ENCODE measurements around the gene MLANA. TPM values are rescaled to one million over a fixed set of nuclear protein-coding genes. Genes with fewer than 3 reads are reported as not detected.

The MLANA gene
- not detected in 3 replicates for total RNA-seq (2021)
- Bru-seq, nascent RNA, result not detected
- long read RNA-seq, experiment 1, result 0 reads
- long read RNA-seq, experiment 2, result 0 reads
- long read RNA-seq, experiment 3, result 0 reads

- no peaks in the 10 kb centered on the region; the same call in 1 of the 2 replicates for H3K27me3 Mint-ChIP-seq (ENCODE audit: low read depth)
- H3K9me3 Mint-ChIP-seq, result no peaks in the 10 kb centered on the region
- H3K4me3 Mint-ChIP-seq, result no peak within 1 kb of the TSS
- TF ChIP-seq ZNF416 (CRISPR knock-in tag; IDR thresholded peaks at IDR 0.05) (no peak), ZNF232 (CRISPR knock-in tag; IDR thresholded peaks at IDR 0.05) (no peak), ZNF423 (CRISPR knock-in tag; IDR thresholded peaks at IDR 0.05) (no peak), ZNF138 (CRISPR knock-in tag; conservative IDR thresholded peaks at IDR 0.05) (no peak), ZMAT4 (CRISPR knock-in tag; IDR thresholded peaks at IDR 0.05) (no peak), CBFB (CRISPR knock-in tag; IDR thresholded peaks at IDR 0.05; ENCODE audit: low read depth) (no peak), PRRX2 (CRISPR knock-in tag; IDR thresholded peaks at IDR 0.05) (no peak), ZNF121 (CRISPR knock-in tag; IDR thresholded peaks at IDR 0.05) (no peak), RELA (CRISPR knock-in tag; IDR thresholded peaks at IDR 0.05; ENCODE audit: borderline replicate concordance) (no peak), FOXP1 (CRISPR knock-in tag; IDR thresholded peaks at IDR 0.05; ENCODE audit: borderline replicate concordance) (no peak), NFATC4 (CRISPR knock-in tag; IDR thresholded peaks at IDR 0.05) (no peak)
- TF ChIP-seq, protein P1, sequence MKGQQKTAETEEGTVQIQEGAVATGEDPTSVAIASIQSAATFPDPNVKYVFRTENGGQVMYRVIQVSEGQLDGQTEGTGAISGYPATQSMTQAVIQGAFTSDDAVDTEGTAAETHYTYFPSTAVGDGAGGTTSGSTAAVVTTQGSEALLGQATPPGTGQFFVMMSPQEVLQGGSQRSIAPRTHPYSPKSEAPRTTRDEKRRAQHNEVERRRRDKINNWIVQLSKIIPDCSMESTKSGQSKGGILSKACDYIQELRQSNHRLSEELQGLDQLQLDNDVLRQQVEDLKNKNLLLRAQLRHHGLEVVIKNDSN (CRISPR knock-in tag; IDR thresholded peaks at IDR 0.05), result no peak
- ChIA-PET CTCF (no interaction called here), POLR2A (no interaction called here)
- DNase-seq (ENCODE audit: low spot score), result no peak
- H3K36me3 Mint-ChIP-seq, result no peaks in the 10 kb centered on the region
- no peak within 1 kb of the TSS for H3K27ac Mint-ChIP-seq
- no peak for ATAC-seq
- peaks cover 3% of the 10 kb centered on the region for H3K4me1 Mint-ChIP-seq
These were observed at the start of gene MLANA for GRCh38 chr9:5890641-5891040. Gene MLANA, plus strand, starts transcription at chr9:5890889. Its CDS starts 1,586 bp downstream, at chr9:5892475.

GRCh38 chr9:5841771-5842573 lies 48.7 kb upstream of the MLANA start:
- TF ChIP-seq MYBL2 (CRISPR knock-in tag; IDR thresholded peaks at IDR 0.05) (no peak), HMGA2 (CRISPR knock-in tag; IDR thresholded peaks at IDR 0.05) (no peak), OVOL2 (CRISPR knock-in tag; IDR thresholded peaks at IDR 0.05; ENCODE audit: borderline replicate concordance) (no peak), NFYB (CRISPR knock-in tag; conservative IDR thresholded peaks at IDR 0.05; ENCODE audit: low read depth) (peak; percentile 54), E2F5 (CRISPR knock-in tag; IDR thresholded peaks at IDR 0.05) (no peak)
- TF ChIP-seq, protein P2, sequence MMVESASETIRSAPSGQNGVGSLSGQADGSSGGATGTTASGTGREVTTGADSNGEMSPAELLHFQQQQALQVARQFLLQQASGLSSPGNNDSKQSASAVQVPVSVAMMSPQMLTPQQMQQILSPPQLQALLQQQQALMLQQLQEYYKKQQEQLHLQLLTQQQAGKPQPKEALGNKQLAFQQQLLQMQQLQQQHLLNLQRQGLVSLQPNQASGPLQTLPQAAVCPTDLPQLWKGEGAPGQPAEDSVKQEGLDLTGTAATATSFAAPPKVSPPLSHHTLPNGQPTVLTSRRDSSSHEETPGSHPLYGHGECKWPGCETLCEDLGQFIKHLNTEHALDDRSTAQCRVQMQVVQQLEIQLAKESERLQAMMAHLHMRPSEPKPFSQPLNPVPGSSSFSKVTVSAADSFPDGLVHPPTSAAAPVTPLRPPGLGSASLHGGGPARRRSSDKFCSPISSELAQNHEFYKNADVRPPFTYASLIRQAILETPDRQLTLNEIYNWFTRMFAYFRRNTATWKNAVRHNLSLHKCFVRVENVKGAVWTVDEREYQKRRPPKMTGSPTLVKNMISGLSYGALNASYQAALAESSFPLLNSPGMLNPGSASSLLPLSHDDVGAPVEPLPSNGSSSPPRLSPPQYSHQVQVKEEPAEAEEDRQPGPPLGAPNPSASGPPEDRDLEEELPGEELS (CRISPR knock-in tag; IDR thresholded peaks at IDR 0.05), result no peak
- Mint-ChIP-seq H3K4me3 (no peak overlapping the region), H3K27ac (no peak overlapping the region), H3K27me3 (ENCODE audit: low read depth) (no peaks in the 10 kb centered on the region), H3K36me3 (peaks cover 5% of the 10 kb centered on the region; the same call in 1 of the 2 replicates), H3K4me1 (peaks cover 36% of the 10 kb centered on the region), H3K9me3 (peaks cover 10% of the 10 kb centered on the region)
- no peak for ATAC-seq
- ChIA-PET POLR2A (interaction anchor here (0.6 kb wide), 1 partner anchor 371 kb away, joined by 4 read pairs; no protein-coding TSS in a partner anchor), CTCF (interaction anchor here (0.5 to 1.0 kb wide), 3 partner anchors 9 to 911 kb away, joined by 3 to 5 read pairs (median 5); partner anchors contain the start of gene ERMP1)
- DNase-seq (ENCODE audit: low spot score), result no peak
